Common myeloid progenitor, CD34-positive (primary cell): ENCODE results near the gene MMRN1. TPM values are rescaled to one million over a fixed set of nuclear protein-coding genes. Genes with fewer than 3 reads are reported as not detected.

Experiments
- CTCF ChIA-PET: fragments of 350-600 bp; sonication (Branson Sonifier 250); formaldehyde crosslinking; loops from one replicate; lab custom pipeline; 2021; ENCODE audit warnings: antibody characterized with exemption; lab: Charles Lee
- POLR2A ChIA-PET: fragments of 350-600 bp; sonication (Branson Sonifier 250); formaldehyde crosslinking; loops from one replicate; lab custom pipeline; 2021; ENCODE audit warnings: antibody characterized with exemption; lab: Charles Lee
- DNase-seq, 3 donors: peaks; one replicate each; pipeline versions ENCODE4 v3.0.0 to v3.0.0-alpha.2; 2013
- H3K27ac ChIP-seq, 2 experiments: 1 replicate in 1 of 2; 2 replicates in 1 of 2; pipeline ENCODE4 v1.7.0; 2013; ENCODE audit warnings: inconsistent platforms in 2 of 2, low read length in 2 of 2, mild to moderate bottlenecking in 2 of 2, low read depth in 1 of 2, moderate library complexity in 1 of 2; ENCODE audit not compliant: severe bottlenecking in 2 of 2, insufficient read depth in 1 of 2, poor library complexity in 1 of 2
- H3K27me3 ChIP-seq, 5 experiments: replicated peaks in 2 of 5; 1 replicate in 3 of 5; 2 replicates in 2 of 5; pipeline versions ENCODE4 v1.6.1 to v1.7.0; 2013; ENCODE audit warnings: low read length in 4 of 5, mild to moderate bottlenecking in 2 of 5, moderate library complexity in 2 of 5, inconsistent platforms in 1 of 5; ENCODE audit not compliant: insufficient read depth in 5 of 5, control insufficient read depth in 4 of 5
- H3K36me3 ChIP-seq, 4 experiments: 1 replicate in 2 of 4; 2 replicates in 2 of 4; pipeline versions ENCODE4 v1.6.1 to v1.7.0; 2013; ENCODE audit warnings: low read length in 3 of 4, control low read depth in 1 of 4, mild to moderate bottlenecking in 1 of 4; ENCODE audit not compliant: control insufficient read depth in 4 of 4, insufficient read depth in 4 of 4
- H3K4me1 ChIP-seq, 4 experiments: 1 replicate in 3 of 4; 2 replicates in 1 of 4; pipeline versions ENCODE4 v1.6.1 to v1.7.1; 2013; ENCODE audit warnings: low read length in 3 of 4, mild to moderate bottlenecking in 3 of 4, control low read depth in 1 of 4, inconsistent platforms in 1 of 4, moderate library complexity in 1 of 4; ENCODE audit not compliant: control insufficient read depth in 4 of 4, insufficient read depth in 4 of 4; ENCODE audit errors: control extremely low read depth in 1 of 4
- H3K4me3 ChIP-seq, 7 experiments: 1 replicate in 4 of 7; 2 replicates in 3 of 7; pipeline versions ENCODE4 v1.5.1 to v1.7.0; 2013; ENCODE audit warnings: mild to moderate bottlenecking in 7 of 7, low read length in 6 of 7, moderate library complexity in 6 of 7, inconsistent platforms in 2 of 7, low read depth in 2 of 7, control low read depth in 1 of 7; ENCODE audit not compliant: insufficient read depth in 4 of 7, control insufficient read depth in 1 of 7; ENCODE audit errors: extremely low read depth in 1 of 7
- H3K9me3 ChIP-seq, 5 experiments: 1 replicate in 4 of 5; 2 replicates in 1 of 5; pipeline versions ENCODE4 v1.6.1 to v1.7.1; 2013; ENCODE audit warnings: low read length in 4 of 5, mild to moderate bottlenecking in 2 of 5, inconsistent platforms in 1 of 5, low read depth in 1 of 5, moderate library complexity in 1 of 5; ENCODE audit not compliant: control insufficient read depth in 4 of 5, insufficient read depth in 2 of 5; ENCODE audit errors: control extremely low read depth in 1 of 5
- WGBS: methylation state at CpG from one replicate; pipeline ENCODE4 v1.1.5; 2013; ENCODE audit not compliant: insufficient coverage; 5-methylcytosine and 5-hydroxymethylcytosine counted together
- polyA plus RNA-seq: library from polyadenylated mRNA; unstranded; fragments of 120-200 nt; gene quantifications from one replicate; pipeline ENCODE4 v1.2.1, GENCODE V29; 2013

Gene MMRN1
- 65.7 TPM for polyA plus RNA-seq

DNA sequence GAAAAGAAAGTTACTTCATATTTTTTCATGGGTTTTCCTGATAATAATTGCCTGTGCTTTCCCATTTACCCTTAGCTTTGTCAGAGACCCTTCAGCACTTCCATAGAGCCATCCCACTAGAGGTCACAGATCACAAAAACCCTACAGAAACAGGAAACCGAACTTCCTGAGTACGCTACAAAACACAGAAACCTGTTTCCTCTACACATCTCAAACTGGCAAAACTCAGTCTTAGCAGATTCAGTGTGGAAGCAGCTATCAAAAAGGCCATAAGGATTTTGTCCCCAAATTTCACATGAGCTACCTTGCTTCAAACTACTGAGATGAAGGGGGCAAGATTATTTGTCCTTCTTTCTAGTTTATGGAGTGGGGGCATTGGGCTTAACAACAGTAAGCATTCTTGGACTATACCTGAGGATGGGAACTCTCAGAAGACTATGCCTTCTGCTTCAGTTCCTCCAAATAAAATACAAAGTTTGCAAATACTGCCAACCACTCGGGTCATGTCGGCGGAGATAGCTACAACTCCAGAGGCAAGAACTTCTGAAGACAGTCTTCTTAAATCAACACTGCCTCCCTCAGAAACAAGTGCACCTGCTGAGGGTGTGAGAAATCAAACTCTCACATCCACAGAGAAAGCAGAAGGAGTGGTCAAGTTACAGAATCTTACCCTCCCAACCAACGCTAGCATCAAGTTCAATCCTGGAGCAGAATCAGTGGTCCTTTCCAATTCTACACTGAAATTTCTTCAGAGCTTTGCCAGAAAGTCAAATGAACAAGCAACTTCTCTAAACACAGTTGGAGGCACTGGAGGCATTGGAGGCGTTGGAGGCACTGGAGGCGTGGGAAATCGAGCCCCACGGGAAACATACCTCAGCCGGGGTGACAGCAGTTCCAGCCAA is at the start of gene MMRN1:
TSS of gene MMRN1 (plus strand) at position 206 of the 902 bp plus-strand sequence. CDS start at position 324, 118 bp downstream.
- peaks cover 19 to 68% (median 37%) of the 10 kb centered on the region in 4 experiments for H3K4me1 ChIP-seq
- ChIA-PET POLR2A (no interaction called here), CTCF (interaction anchor here (0.9 to 1.4 kb wide), 8 partner anchors 8 to 669 kb away, joined by 3 to 6 read pairs (median 3); no protein-coding TSS in a partner anchor)
- H3K36me3 ChIP-seq, result no peaks in the 10 kb centered on the region
- H3K9me3 ChIP-seq, result no peaks in the 10 kb centered on the region
- WGBS, result 0% methylated on average over 10 of the region's 11 CpGs
- DNase-seq, result peak; percentile 47 to 81 (median 70)
- H3K4me3 ChIP-seq, result peak within 1 kb of the TSS; percentile 3 to 86 (median 75)
- H3K27ac ChIP-seq, result peak within 1 kb of the TSS; percentile 76 to 81
- H3K27me3 ChIP-seq, result no peaks in the 10 kb centered on the region

DNA sequence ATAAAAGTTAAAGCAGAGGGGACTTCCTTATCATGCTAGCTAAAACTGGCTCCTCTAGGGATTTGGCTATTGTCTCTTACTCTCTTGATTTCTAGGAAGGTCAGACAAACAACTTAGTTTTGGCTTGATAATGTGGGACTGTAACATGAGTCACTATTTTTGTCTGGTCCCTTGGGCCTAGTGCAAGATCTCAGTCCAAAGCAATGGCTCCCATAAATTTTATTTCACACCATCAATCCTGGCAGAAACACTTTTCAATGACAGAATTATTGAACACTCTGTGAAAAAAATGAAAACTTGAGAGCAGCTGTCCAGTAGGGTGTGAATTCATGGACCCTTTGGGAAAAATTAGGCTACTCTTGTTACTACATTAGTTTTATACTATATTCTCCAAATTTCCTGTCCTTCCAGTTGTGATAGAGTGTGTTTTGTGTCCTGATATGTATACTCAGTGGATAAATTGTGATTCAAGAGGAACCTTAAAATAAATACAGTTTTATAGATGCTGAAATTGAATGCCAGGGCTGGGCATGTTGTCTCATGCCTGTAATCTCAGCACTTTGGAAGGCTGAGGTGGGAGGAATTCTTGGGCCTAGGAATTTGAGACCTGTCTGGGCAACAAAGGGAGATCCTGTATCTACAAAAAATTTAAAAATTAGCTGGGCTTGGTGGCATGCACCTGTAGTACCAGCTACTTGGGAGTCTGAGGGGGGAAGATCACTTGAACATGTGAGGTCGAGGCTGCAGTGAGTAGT is 46.9 kb upstream of the MMRN1 start:
- CTCF ChIA-PET, result no interaction called here
- H3K27ac ChIP-seq, result no peak overlapping the region
- H3K27me3 ChIP-seq, result no peaks in the 10 kb centered on the region
- POLR2A ChIA-PET, result no interaction called here
- 83% methylated on average over 1 of the region's 1 CpG for WGBS
- H3K4me1 ChIP-seq, result no peaks in the 10 kb centered on the region
- peaks cover 0 to 6% (median 3%) of the 10 kb centered on the region in 5 experiments for H3K9me3 ChIP-seq
- no peaks in the 10 kb centered on the region for H3K36me3 ChIP-seq
- no peak for DNase-seq
- no peak overlapping the region for H3K4me3 ChIP-seq

GRCh38 chr4:89855236-89855635 is 39.4 kb upstream of the MMRN1 start:
- POLR2A ChIA-PET, result no interaction called here
- no peak overlapping the region for H3K4me3 ChIP-seq
- no peaks in the 10 kb centered on the region for H3K36me3 ChIP-seq
- H3K4me1 ChIP-seq, result no peaks in the 10 kb centered on the region
- H3K27ac ChIP-seq, result no peak overlapping the region
- DNase-seq, result peak in 2 of 3 donors; percentile 41 to 68
- H3K9me3 ChIP-seq, result peaks cover 0 to 6% (median 3%) of the 10 kb centered on the region in 5 experiments
- CTCF ChIA-PET, result interaction anchor here (1.0 to 1.7 kb wide), 4 partner anchors 9 to 25 kb away, joined by 3 to 5 read pairs (median 4); no protein-coding TSS in a partner anchor
- WGBS, result 49% methylated on average over 2 of the region's 3 CpGs
- no peaks in the 10 kb centered on the region for H3K27me3 ChIP-seq

- WGBS, result 100% methylated on average over 3 of the region's 5 CpGs
- Histone ChIP-seq H3K36me3 (no peaks in the 10 kb centered on the region), H3K4me1 (peaks cover 0 to 12% (median 0%) of the 10 kb centered on the region in 4 experiments), H3K4me3 (no peak overlapping the region), H3K9me3 (peaks cover 0 to 4% (median 0%) of the 10 kb centered on the region in 5 experiments), H3K27ac (no peak overlapping the region), H3K27me3 (no peaks in the 10 kb centered on the region)
- DNase-seq, result no peak
- ChIA-PET POLR2A (no interaction called here), CTCF (interaction anchor here (1.0 to 2.0 kb wide), 5 partner anchors 8 to 26 kb away, joined by 3 to 5 read pairs (median 3); no protein-coding TSS in a partner anchor)
These were observed 33.7 kb upstream of the MMRN1 start for GRCh38 chr4:89860971-89861370.

- peak; percentile 62 to 84 (median 65) for DNase-seq
- peaks cover 0 to 12% (median 0%) of the 10 kb centered on the region in 4 experiments for H3K4me1 ChIP-seq
- ChIA-PET POLR2A (no interaction called here), CTCF (interaction anchor here (1.1 to 2.1 kb wide), 2 partner anchors 10 to 377 kb away, joined by 4 to 5 read pairs; no protein-coding TSS in a partner anchor)
- no peaks in the 10 kb centered on the region for H3K27me3 ChIP-seq
- 9% methylated on average over 2 of the region's 5 CpGs for WGBS
- H3K27ac ChIP-seq, result no peak overlapping the region
- H3K4me3 ChIP-seq, result no peak overlapping the region
- peaks cover 0 to 1% (median 0%) of the 10 kb centered on the region in 5 experiments for H3K9me3 ChIP-seq
- no peaks in the 10 kb centered on the region for H3K36me3 ChIP-seq
These were observed 31.1 kb upstream of the MMRN1 start for GRCh38 chr4:89863533-89863932.

DNA sequence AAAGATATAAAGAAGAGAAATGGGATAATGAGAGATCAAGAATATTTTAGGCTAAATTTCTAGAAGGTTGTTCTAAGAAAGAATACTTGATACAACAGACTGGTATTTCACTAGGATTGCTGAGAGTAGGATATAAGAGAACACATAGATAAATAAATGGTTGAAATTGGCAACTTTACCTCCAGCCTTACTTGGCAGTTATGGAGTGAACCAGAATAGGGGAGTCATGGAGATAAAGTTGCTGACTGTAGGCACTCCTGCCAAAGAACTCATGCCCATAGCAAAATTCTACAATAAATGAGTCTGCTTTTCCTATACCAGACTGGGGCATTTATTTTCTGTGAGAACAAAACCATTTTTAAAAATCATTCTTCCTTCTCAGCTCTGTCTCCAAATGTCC is 26.4 kb upstream of the MMRN1 start:
- no peak for DNase-seq
- ChIA-PET POLR2A (interaction anchor here (0.7 kb wide), 1 partner anchor 800 kb away, joined by 3 read pairs; no protein-coding TSS in a partner anchor), CTCF (interaction anchor here (0.7 to 2.7 kb wide), 12 partner anchors 8 to 703 kb away, joined by 3 to 14 read pairs (median 4); partner anchors contain the start of gene MMRN1)
- no peaks in the 10 kb centered on the region for H3K27me3 ChIP-seq
- H3K36me3 ChIP-seq, result no peaks in the 10 kb centered on the region
- H3K4me3 ChIP-seq, result no peak overlapping the region
- H3K9me3 ChIP-seq, result peaks cover 0 to 1% (median 0%) of the 10 kb centered on the region in 5 experiments
- H3K4me1 ChIP-seq, result peaks cover 0 to 8% (median 0%) of the 10 kb centered on the region in 4 experiments
- no peak overlapping the region for H3K27ac ChIP-seq
